Measurements from ENCODE around the gene HIC1.

- TF ChIP-seq CTCF (IDR thresholded peaks at IDR 0.05), result no peak
- peak in 1 of 2 donors; percentile 12 for TF ChIP-seq POLR2A (IDR thresholded peaks at IDR 0.05)
Observed at GRCh38 chr17:2084766-2085647, 30.1 kb downstream of the HIC1 start.

Measured in Peyer's patch (tissue), 4 donors.